ENCODE data around the gene DYNLRB1.

Gene DYNLRB1

GRCh38 chr20:34541264-34541901 is 25.2 kb downstream of the DYNLRB1 start:
- TF ChIP-seq, protein P1, sequence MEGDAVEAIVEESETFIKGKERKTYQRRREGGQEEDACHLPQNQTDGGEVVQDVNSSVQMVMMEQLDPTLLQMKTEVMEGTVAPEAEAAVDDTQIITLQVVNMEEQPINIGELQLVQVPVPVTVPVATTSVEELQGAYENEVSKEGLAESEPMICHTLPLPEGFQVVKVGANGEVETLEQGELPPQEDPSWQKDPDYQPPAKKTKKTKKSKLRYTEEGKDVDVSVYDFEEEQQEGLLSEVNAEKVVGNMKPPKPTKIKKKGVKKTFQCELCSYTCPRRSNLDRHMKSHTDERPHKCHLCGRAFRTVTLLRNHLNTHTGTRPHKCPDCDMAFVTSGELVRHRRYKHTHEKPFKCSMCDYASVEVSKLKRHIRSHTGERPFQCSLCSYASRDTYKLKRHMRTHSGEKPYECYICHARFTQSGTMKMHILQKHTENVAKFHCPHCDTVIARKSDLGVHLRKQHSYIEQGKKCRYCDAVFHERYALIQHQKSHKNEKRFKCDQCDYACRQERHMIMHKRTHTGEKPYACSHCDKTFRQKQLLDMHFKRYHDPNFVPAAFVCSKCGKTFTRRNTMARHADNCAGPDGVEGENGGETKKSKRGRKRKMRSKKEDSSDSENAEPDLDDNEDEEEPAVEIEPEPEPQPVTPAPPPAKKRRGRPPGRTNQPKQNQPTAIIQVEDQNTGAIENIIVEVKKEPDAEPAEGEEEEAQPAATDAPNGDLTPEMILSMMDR (IDR thresholded peaks at IDR 0.05; ENCODE audit: low read depth, low read length, missing control alignments) = no peak
- DNase-seq (ENCODE audit: extremely low read depth, low read depth) = no peak
- H3K4me3 ChIP-seq (replicated peaks; ENCODE audit: low read depth, low read length) = no peak overlapping the region

- no peak overlapping the region for H3K4me3 ChIP-seq (replicated peaks; ENCODE audit: low read depth, low read length)
- DNase-seq (ENCODE audit: extremely low read depth, low read depth) = no peak
- TF ChIP-seq, protein P1 (IDR thresholded peaks at IDR 0.05; ENCODE audit: low read depth, low read length, missing control alignments) = no peak
These were observed 25.7 kb downstream of the DYNLRB1 start for GRCh38 chr20:34541917-34542316.

DNA sequence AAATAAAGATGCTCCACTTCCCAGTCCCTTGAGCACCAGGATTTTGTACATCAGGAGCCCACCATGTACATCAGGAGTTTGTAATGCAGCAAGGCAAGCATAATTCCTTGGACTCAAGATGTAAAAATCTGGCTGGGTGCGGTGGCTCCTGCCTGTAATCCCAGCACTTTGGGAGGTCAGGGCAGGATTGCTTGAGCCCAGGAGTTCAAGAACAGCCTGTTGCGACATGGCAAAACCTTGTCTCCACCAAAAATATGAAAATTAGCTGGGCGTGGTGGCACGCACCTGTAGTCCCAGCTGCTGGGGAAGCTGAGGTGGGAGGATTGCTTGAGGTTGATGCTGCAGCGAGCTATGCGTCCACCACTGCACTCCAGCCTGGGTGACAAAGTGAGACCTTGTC is 26.2 kb downstream of the DYNLRB1 start:
- no peak overlapping the region for H3K4me3 ChIP-seq (replicated peaks; ENCODE audit: low read depth, low read length)
- TF ChIP-seq, protein P1 (IDR thresholded peaks at IDR 0.05; ENCODE audit: low read depth, low read length, missing control alignments) = no peak
- DNase-seq (ENCODE audit: extremely low read depth, low read depth) = no peak

DNA sequence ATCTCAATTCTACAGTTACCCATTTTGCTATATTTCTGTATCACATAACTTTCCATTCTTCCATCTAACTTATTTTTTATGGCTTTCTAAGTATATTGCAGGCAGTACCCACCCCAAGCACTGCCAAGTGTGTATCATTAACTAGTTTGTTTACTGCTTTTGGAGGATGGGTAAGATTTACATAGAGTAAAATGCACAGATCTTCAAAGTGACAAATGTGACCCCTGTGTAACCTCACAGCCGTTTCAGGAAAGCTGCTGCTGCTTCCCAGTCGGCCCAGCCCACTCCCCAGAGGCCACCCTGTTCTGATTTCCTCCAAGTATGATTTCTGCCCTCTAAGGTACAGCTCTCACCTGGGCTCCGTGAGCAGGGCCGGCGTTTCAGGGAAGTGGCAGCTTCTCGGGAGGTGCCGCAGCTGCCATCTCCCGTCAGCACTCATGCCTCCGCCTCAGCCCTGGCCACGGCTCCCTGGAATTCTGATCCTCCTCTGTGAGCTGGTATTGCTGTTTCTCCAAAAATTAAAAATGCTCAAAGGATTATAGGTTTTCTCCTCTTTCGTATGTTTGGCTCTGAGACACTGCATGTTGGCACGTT is 27.3 kb downstream of the DYNLRB1 start:
- TF ChIP-seq, protein P1 (IDR thresholded peaks at IDR 0.05; ENCODE audit: low read depth, low read length, missing control alignments) = no peak
- no peak overlapping the region for H3K4me3 ChIP-seq (replicated peaks; ENCODE audit: low read depth, low read length)
- no peak for DNase-seq (ENCODE audit: extremely low read depth, low read depth)

GRCh38 chr20:34544109-34544796 is 28.0 kb downstream of the DYNLRB1 start:
- TF ChIP-seq, protein P1 (IDR thresholded peaks at IDR 0.05; ENCODE audit: low read depth, low read length, missing control alignments) = no peak
- H3K4me3 ChIP-seq (replicated peaks; ENCODE audit: low read depth, low read length) = no peak overlapping the region
- DNase-seq (ENCODE audit: extremely low read depth, low read depth) = no peak

- no peak for DNase-seq (ENCODE audit: extremely low read depth, low read depth)
- TF ChIP-seq, protein P1 (IDR thresholded peaks at IDR 0.05; ENCODE audit: low read depth, low read length, missing control alignments) = no peak
- no peak overlapping the region for H3K4me3 ChIP-seq (replicated peaks; ENCODE audit: low read depth, low read length)
These were observed 30.5 kb downstream of the DYNLRB1 start for GRCh38 chr20:34546751-34547181.
